NCI-H1092 treated with DMSO at 0.1 percent for 48 hours (cell line): Measurements from ENCODE around the gene FSTL4.

ENCODE experiments used
- DNase-seq: peaks from one replicate; lab custom pipeline; 2025; lab: John Stamatoyannopoulos, UW

Gene FSTL4

GRCh38 chr5:133240425-133241091, 371.8 kb downstream of the FSTL4 start:
- DNase-seq, result no peak

DNA sequence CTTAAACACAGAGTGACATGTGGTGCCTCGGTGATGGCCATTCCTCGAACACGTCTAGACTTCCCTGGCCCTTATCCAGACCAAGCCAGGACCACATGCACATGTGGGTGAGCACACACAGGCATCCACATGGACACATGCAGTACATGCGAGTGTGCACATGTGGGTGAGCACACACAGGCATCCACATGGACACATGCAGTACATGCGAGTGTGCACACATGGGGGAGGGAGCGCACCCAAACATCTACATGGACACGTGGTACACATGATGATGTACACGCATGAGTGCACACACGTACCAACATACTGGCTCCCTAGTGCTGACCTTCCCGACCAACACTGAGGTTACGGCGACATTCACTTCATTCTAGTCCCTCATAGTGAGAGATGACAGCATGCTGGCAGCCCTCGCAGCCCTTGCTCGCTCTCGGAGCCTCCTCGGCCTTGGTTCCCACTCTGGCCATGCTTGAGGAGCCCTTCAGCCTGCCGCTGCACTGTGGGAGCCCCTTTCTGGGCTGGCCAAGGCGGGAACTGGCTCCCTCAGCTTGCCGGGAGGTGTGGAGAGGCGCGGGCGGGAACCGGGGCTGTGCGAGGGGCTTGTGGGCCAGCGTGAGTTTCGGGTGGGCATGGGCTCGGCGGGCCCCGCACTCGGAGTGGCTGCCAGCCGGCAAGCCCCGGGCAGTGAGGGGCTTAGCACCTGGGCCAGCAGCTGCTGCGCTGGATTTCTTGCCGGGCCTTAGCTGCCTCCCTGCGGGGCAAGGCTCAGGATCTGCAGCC, 373.7 kb downstream of the FSTL4 start:
- no peak for DNase-seq

DNA sequence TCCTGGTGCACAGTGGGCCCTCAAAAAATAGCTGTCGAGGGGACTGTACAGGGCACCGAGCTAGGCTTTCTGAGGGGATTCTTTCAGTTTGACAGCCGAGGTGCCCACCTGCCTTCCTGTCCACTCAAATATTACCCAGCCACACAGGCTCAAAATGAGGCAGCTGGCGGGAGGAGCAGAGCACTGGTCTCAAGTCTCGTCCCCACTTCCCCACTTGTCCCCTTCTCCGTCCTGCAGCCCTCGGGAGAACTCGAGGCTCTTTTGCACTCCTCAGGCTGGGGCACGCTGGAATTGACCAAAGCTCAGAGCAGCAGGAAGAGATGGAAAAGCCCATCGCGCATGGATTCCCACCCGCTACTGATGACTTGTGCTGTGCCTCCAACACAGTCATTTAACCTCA, 375.4 kb downstream of the FSTL4 start:
- DNase-seq, result no peak

DNA sequence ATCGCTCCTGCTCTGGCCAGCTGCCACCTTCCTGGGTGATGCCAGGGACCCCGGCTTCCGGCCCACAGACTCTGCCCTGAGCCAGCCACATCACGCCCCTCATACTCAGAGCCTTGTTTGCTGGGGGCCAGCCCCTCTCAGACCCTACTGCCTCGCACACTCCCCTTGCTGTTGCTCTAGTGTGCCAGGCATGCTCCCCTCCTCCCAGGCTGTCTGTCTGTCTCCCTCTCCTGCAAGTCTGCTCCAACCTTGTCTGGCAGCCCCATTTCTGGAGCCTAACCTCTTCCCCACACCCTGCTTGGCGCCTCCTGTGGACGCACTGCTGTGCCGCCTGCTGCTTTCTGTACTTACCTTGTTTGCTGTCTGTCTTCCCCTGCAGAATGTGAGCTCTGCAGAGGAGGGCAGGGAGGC, 375.8 kb downstream of the FSTL4 start:
- no peak for DNase-seq

GRCh38 chr5:133235696-133236426, 376.5 kb downstream of the FSTL4 start:
- DNase-seq, result no peak

DNA sequence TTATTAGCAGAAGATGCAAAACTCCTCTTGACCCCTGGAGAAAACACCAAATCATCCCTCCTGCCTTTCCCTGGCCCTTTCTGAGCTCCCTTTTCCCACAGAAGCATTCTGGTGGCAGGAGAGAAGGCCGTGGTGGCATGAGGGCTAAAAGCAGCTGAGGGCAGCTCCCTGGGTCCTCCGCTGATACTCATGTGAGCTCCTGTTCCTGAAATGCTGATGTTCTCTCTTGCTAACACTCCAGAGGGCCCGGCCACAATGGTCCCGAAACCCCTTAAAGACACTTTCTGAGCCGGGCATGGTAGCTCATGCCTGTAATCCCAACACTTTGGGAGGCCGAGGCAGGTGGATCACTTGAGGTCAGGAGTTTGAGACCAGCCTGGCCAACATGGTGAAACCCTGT, 377.4 kb downstream of the FSTL4 start:
- no peak for DNase-seq

DNA sequence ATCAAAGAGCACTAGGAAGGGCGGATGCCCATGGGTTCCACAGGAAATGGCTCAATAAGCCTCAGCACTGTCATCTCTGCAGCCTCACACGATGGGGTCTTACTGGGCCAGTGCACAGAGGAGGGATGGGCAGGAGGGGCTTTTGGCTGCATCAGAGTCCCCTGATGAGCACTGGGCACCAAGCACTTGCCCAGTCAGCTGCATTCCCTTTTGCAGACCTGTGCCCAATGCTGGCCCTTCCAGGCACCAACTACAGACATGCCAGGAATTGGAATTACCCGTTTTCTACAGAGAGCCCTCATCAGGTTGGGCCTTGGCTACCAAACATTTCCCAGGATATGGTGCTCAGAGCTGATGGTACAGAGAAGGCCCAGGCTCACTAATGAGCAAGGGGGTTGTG, 378.1 kb downstream of the FSTL4 start:
- no peak for DNase-seq

DNA sequence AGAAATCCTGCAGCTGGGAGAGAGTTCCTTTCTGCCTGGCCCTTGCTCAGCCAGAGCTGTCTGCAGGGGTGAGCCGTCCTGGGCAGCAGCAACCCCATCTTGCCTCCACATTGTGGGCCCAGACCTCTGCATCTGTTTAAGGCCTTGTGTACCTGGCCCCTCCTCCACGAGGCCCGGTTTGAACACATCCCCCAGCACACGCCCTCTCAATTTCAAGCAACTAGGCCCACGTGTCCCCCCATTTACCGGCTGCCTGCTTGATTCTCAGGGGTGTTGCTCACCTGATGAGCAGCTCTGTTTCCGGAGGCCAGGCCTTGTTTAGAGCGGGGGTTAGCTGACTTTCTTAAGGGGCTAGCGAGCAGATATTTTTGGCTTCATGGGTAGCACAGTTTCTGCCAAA, 378.7 kb downstream of the FSTL4 start:
- no peak for DNase-seq

DNA sequence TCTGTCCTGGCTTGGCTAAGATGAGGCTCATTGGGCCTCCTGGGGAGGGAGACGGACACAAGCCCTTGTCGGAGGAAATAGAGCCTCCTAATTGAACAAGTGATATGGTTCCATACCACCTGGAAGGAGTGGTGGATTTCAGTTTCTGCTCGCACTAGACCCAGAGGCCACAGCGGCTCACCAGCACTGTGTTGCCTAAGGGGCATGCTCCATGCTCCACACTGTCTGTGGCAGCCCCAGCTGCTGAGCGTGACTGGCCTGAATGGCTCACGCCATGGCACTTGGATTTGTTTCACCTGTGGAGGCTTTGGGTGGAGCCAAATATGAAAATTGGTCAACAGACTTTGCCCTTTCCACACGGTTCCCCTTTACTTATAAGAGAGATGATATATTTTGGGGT, 379.4 kb downstream of the FSTL4 start:
- DNase-seq, result no peak

GRCh38 chr5:133232435-133232834, 379.9 kb downstream of the FSTL4 start:
- no peak for DNase-seq

GRCh38 chr5:133232011-133232410, 380.3 kb downstream of the FSTL4 start:
- DNase-seq, result no peak

DNA sequence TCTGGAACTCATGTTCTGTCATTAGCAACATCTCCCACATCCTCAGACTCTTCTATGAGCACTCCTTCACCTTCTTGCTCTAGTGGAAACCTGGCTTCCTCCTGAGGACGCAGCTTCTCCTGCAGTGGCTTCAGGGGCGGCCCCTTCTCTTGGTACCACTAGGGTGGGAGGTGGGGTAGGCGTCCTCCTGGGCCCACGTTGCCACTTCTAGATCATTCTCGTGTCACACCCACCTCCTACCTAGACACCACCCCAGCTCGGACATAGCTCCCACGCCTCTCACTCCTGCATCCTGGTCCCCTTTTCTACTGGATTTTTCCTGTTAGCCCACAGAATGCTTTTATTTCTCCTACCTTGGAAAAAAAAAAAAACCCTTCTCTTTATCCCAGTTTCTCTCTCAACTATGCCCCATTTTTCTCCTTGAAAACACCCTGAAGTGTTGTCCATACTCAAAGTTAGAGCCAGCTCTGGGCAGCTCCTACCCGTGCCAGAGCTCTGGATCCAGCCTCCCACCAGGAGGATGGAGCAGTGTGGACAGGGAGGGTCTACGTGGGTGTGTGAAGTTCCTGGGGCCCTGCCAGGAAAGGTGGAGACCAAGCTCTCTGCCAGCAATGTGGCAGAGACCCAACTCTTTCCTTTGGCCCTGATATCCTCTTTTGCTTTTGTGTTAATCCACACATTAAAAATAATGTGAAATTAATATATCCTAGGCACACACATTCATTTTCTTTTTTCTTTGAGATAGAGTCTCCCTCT, 381.3 kb downstream of the FSTL4 start:
- DNase-seq, result peak; percentile 26

DNA sequence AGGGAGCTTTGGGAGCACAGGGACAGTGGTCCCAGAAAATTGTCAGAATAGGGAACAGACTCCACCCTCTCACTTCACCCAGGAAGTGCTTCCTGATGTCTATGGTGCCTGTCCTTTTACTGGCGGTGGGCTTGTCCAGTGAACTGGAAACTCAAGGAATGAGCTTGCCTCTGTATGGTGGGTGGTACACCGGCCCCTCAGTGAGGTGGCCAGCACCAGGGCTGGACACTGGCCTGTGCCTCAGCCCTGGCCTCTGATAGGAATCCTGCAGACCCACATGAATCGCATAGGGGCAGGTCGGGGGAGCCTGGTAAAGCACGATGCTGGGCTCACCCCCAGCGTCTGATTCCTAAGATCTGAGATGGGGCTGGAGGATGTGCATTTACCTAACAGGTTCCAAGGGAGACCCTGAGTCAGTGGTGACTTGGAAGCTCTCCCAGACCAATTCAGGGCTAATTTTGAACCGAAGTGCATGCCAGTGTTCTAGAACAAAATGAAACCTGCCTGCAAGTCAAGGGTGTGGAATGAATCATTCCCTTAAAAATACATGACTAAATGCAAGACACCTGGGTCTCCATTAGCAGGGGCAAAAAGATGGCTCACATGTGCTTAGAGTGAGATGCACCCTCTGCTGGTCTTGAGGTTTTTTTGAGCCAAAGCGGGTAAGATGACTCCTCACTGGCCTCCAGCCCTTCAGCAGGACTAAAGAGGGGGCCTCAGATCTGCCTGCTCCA, 382.2 kb downstream of the FSTL4 start:
- no peak for DNase-seq

DNA sequence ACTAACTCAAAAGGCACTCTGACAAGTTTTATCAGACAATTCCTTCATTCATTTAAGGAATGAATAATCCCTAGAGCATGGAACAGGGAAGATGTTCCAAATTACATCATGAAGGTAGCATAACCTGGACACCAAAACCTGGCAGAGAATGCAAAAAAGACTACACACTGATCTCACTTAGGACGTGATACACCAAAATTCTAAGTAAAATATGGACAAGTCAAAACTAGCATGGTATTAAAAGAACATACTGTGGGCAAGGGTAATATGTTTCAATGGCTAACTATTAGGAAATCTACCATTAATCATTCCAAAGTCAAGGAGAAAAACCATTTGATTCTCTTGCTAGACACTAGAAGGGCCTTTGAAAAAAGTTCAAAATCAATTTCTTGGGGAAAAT, 384.0 kb downstream of the FSTL4 start:
- no peak for DNase-seq

- no peak for DNase-seq
These were observed 384.4 kb downstream of the FSTL4 start for GRCh38 chr5:133227897-133228296.

DNA sequence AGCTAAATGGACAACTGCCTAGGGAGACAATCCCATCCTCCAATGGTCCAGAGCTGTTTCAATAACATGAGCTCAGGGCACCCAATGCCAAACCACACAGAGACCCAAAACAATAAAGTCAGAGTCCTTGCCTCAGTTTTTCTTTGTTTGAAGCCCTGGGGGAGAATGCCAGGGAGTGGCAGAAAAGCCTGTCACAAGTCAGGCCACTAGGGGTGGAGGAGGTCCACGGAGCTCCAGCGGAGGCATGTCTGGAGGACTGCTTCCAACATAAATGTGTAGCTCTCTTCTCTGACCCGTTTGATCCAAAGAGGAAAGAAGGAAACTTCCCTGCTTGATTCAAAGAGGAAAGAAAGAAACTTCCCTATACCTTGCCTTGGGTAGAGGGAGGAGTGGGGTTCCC, 385.3 kb downstream of the FSTL4 start:
- no peak for DNase-seq

DNA sequence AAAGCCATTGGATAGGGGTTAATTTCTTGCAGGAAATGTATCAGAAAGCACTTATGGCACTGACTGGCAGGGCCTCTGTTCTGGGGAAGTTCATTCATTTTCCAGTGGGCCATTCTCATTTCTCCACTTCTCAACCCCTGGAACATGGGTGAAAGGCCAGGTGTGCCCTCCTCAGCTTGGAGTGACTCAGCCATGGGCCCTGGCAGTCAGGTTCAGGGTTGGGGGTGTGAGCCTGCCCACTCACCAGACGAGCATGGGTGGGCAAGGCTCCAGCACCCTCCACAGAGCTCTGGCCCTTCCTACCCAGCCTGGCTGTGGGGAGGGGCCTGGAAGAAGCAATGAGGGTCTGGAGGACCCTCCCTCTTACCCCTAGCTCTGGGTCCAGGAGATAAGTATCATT, 386.2 kb downstream of the FSTL4 start:
- DNase-seq, result no peak

DNA sequence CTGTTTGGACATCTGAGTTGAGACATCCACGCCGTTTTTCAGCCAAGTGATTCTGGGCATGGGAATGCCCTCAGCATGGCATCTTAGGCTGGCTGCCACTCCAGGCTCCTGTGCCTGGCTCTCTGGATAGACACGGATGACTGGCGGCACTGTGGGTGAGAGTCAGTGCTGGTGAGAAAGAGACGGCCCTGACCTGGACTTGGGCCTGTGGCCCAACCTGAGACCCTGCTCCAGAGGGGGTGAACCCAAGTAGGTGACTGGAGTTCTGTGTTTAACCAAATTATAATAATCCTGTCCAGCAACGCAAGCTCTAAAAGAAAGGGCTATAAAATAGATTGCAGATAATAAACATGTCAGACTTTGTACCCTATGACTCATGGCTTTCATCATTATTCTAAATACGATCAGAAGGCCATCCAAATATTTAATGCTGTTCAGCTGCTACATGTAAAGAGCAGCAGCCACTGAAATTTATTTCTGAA, 386.6 kb downstream of the FSTL4 start:
- DNase-seq, result no peak

GRCh38 chr5:133222979-133223378, 389.4 kb downstream of the FSTL4 start:
- DNase-seq, result no peak

DNA sequence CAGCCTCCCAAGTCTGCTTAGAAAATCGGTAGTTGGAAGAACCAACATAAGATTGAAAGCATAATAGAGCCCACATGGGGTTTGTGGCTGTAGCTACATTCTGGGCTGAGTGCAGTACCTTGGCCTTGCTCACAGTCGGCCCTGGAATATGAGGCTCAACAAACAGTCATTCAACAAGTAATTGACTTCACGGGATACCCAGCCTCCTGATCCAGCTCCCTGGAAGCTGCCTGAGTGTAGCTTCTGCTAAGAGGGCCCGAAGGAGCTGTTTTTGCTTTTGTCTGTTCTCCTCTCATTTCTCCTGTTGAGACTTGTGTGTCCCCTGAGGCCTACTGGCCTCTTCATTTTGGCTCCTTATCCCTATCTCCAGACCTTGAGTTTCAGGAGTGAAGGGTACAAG, 389.8 kb downstream of the FSTL4 start:
- DNase-seq, result no peak

DNA sequence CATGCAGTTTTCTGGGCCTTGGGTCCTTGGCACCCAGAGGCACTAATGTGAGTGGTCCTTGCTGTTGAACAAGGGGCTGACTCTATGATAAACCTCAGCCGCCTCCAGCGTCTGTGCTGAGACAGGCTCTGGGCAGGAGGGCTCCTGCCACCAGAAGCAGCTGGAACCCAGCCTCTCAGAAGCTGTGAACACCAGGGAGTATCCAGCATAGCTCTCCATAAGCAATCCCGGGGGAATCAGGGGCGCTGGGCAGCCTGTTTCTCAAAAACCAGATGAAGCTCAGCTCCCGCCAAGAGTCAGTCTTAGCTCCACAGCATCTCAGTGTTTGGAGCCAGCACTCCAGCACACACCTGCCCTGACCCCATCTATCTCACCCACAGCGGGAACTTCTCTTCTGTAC, 390.3 kb downstream of the FSTL4 start:
- DNase-seq, result no peak
